Measurements from ENCODE around the gene CBL.
"Not testable (repeated sequence)": the region's sequence is repeated elsewhere in the genome, so short reads cannot be mapped to it uniquely, and the experiment has no call there.

CBL gene

DNA sequence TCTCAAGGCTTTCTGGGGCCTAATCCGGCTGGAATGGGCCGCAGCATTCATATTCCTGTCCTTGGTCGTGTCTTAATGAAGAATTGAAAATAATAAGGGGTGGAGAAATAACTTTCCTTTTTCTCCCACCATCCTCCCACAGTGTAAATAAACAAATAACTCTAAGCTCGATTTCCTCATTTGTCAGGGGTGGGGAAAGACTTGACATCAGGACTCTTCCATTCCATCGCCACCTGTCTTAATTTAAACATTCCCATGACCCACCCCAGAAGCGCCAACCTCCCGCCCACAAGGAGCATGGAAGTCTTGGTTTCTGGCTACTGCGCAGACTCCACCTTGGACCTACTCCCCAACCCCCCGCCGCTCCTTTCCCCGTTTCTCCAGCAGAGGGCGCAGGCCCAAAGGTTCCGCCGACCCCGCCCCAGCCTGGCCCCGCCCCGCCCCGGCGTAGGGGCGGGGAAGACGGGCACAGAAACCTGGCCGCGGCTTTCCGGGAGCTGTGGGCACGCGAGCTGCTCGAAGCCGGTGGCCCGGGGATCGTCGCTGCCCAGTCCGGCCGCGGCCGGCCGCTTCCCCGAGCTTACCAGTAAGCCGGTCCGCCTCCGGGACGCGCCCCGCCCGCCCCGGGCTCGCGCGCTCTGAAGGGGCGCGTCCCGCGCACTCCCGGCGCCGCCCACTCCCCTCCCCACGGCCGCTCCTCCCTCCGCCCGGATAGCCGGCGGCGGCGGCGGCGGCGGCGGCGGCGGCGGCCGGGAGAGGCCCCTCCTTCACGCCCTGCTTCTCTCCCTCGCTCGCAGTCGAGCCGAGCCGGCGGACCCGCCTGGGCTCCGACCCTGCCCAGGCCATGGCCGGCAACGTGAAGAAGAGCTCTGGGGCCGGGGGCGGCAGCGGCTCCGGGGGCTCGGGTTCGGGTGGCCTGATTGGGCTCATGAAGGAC lies at the start of gene CBL:
TSS of gene CBL (plus strand) at position 766 of the 937 bp plus-strand sequence. CDS start at position 845, 79 bp downstream.
- Mint-ChIP-seq H3K36me3 (no peaks in the 10 kb centered on the region), H3K4me1 (peaks cover 16% of the 10 kb centered on the region)

DNA sequence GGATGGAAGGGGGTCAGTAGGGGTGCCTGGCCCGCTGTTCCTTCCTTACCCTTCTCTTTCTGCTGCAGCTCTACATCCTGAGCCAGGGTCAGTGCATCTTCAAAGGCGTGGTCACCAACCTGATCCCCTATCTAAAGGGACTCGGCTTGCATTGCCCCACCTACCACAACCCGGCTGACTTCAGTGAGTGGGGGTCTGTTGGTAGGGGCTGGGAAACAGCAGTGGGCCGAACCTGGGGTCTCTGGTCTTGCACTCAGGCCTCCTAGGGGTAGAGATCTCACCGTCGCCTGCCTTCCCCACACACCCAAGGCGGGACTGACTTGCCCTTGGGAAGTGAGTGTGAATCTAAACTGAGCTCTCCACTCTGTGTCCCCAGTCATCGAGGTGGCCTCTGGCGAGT lies 49.6 kb upstream of the CBL start:
- no peaks in the 10 kb centered on the region for H3K36me3 Mint-ChIP-seq
- peaks cover 16% of the 10 kb centered on the region for H3K27me3 Mint-ChIP-seq
- no peaks in the 10 kb centered on the region for H3K9me3 Mint-ChIP-seq
- no peak for DNase-seq (ENCODE audit: low spot score in 2 of 2)
- H3K4me1 Mint-ChIP-seq: peaks cover 3% of the 10 kb centered on the region
- ATAC-seq (ENCODE audit: low read depth): no peak
- H3K27ac Mint-ChIP-seq: no peak overlapping the region
- H3K4me3 Mint-ChIP-seq: no peak overlapping the region

More for the DNA sequence above, at the start of gene CBL:
- no peaks in the 10 kb centered on the region for H3K9me3 Mint-ChIP-seq
- H3K4me3 Mint-ChIP-seq: peak within 1 kb of the TSS; percentile 99
- ATAC-seq (ENCODE audit: low read depth) (peak; percentile 82), DNase-seq (ENCODE audit: low spot score in 2 of 2) (peak; percentile 96 to 97)
- H3K27ac Mint-ChIP-seq: peak within 1 kb of the TSS; percentile 85
- no peaks in the 10 kb centered on the region for H3K27me3 Mint-ChIP-seq

DNA sequence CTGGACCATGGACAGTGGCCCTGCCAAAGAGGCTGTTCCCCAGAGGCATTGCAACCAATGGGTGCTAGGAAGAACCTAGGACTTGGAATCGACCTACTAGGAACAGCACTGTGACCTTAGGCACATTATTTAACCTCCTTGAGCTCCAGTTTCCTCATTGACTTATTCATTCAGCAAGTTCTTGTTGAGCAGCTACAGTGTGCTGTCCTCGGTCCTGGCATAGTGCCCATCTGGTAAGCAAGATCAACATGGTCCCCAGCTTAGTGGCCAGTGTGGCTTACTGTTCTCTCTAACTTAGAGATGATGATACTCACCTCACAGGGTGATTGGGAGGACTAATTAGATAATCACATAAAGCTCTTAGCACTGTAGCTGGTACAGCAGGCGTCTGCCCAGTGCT lies 49.1 kb upstream of the CBL start:
- Mint-ChIP-seq H3K9me3 (no peaks in the 10 kb centered on the region), H3K27ac (no peak overlapping the region), H3K27me3 (peaks cover 16% of the 10 kb centered on the region), H3K36me3 (no peaks in the 10 kb centered on the region), H3K4me1 (peaks cover 3% of the 10 kb centered on the region), H3K4me3 (no peak overlapping the region)
- no peak for ATAC-seq (ENCODE audit: low read depth)
- no peak for DNase-seq (ENCODE audit: low spot score in 2 of 2)

GRCh38 chr11:119158467-119158866 lies 47.7 kb upstream of the CBL start:
- H3K27me3 Mint-ChIP-seq: peaks cover 13% of the 10 kb centered on the region
- no peaks in the 10 kb centered on the region for H3K36me3 Mint-ChIP-seq
- H3K4me3 Mint-ChIP-seq: no peak overlapping the region
- no peak overlapping the region for H3K27ac Mint-ChIP-seq
- H3K4me1 Mint-ChIP-seq: peaks cover 3% of the 10 kb centered on the region
- ATAC-seq (ENCODE audit: low read depth): no peak
- no peak for DNase-seq (ENCODE audit: low spot score in 2 of 2)
- no peaks in the 10 kb centered on the region for H3K9me3 Mint-ChIP-seq

DNA sequence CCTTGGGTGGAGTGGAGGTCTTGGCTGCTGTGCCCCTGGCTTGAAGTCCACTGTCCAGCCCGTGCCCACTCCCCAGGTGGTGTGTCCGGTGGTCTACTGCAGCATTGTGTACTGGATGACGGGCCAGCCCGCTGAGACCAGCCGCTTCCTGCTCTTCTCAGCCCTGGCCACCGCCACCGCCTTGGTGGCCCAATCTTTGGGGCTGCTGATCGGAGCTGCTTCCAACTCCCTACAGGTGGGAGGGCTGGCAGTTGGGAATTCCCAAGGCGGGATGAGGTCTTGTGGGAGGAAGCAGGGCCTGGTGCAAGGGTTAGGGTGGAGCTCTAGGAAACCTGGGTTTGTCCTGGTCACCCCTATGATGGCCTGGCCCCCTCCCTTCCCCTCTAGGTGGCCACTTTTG lies 46.0 kb upstream of the CBL start:
- H3K9me3 Mint-ChIP-seq: no peaks in the 10 kb centered on the region
- H3K4me3 Mint-ChIP-seq: no peak overlapping the region
- H3K36me3 Mint-ChIP-seq: no peaks in the 10 kb centered on the region
- ATAC-seq (ENCODE audit: low read depth) (no peak), DNase-seq (ENCODE audit: low spot score in 2 of 2) (no peak)
- H3K4me1 Mint-ChIP-seq: peaks cover 3% of the 10 kb centered on the region
- peaks cover 9% of the 10 kb centered on the region for H3K27me3 Mint-ChIP-seq
- no peak overlapping the region for H3K27ac Mint-ChIP-seq

- no peak for DNase-seq (ENCODE audit: low spot score in 2 of 2)
- no peak for ATAC-seq (ENCODE audit: low read depth)
- H3K4me1 Mint-ChIP-seq: no peaks in the 10 kb centered on the region
- H3K9me3 Mint-ChIP-seq: no peaks in the 10 kb centered on the region
- H3K27me3 Mint-ChIP-seq: peaks cover 4% of the 10 kb centered on the region
- no peaks in the 10 kb centered on the region for H3K36me3 Mint-ChIP-seq
- no peak overlapping the region for H3K4me3 Mint-ChIP-seq
- H3K27ac Mint-ChIP-seq: no peak overlapping the region
Measured at GRCh38 chr11:119161871-119162270, 44.3 kb upstream of the CBL start.

DNA sequence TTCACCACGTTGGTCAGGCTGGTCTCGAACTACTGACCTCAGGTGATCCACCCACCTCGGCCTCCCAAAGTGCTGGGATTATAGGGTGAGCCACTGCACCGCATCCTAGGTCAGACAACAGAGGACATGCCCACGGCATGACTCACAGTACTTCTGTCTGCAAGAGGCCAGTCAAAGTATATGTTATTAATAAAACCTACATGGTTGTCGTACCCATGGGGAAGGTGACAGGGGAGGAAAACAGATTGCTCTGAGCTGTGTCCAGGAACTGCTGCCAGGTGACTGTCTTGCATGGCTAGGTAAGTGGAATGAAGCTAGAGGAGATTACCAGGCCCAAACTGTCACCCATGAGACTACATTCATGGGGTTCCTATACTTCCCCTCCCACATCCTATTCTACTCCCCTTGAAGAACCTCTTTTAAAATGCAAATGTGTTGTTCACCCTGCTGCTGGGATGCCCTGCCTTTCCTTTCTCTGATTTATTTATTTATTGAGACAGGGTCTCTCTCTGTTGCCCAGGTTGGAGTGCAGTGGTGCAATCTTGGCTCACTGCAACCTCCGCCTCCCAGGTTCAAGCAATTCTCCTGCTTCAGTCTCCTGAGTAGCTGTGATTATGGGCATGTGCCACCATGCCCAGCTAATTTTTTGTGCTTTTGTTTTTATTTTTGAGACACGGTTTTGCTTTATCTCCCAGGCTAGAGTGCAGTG lies 39.6 kb upstream of the CBL start:
- Mint-ChIP-seq H3K4me1 (peaks cover 2% of the 10 kb centered on the region), H3K27ac (no peak overlapping the region), H3K27me3 (no peaks in the 10 kb centered on the region), H3K4me3 (no peak overlapping the region), H3K9me3 (no peaks in the 10 kb centered on the region), H3K36me3 (no peaks in the 10 kb centered on the region)
- DNase-seq (ENCODE audit: low spot score in 2 of 2) (no peak), ATAC-seq (ENCODE audit: low read depth) (no peak)

DNA sequence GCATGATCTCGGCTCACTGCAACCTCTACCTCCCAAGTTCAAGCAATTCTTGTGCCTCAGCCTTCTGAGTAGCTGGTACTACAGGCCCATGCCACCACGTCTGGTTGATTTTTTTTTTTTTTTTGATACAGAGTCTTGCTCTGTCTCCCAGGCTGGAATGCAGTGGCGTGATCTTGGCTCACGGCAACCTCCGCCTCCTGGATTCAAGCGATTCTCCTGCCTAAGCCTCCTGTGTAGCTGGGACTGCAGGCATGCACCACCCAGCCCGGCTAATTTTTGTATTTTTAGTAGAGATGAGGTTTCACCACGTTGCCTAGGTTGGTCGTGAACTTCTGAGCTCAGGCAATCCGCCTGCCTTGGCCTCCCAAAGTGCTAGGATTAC lies 39.1 kb upstream of the CBL start:
- H3K27ac Mint-ChIP-seq; H3K4me3 Mint-ChIP-seq; H3K27me3 Mint-ChIP-seq; H3K9me3 Mint-ChIP-seq; DNase-seq (ENCODE audit: low spot score in 2 of 2); H3K36me3 Mint-ChIP-seq; H3K4me1 Mint-ChIP-seq; ATAC-seq (ENCODE audit: low read depth): not testable (repeated sequence)

DNA sequence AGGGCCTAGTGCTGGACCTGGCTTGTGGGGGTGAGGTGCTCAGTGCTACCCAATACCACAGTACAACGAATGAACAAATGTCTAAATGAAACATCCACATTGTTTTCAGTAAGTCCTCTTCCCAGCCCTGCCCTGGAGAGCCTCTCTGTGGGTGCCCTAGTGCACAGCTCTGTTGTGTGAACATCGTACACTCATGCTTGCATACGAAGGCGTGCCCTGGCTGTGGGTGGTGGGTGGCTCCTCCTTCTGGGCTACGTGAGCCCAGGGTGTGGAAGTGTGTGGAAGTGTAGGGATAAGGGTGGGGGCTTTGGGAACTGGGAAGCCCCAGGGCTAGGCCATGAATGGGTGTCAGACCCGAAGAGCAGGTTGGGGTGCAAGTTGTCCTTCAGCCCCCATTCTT lies 38.2 kb upstream of the CBL start:
- peak overlapping the region; percentile 87 for H3K4me3 Mint-ChIP-seq
- no peaks in the 10 kb centered on the region for H3K36me3 Mint-ChIP-seq
- no peaks in the 10 kb centered on the region for H3K9me3 Mint-ChIP-seq
- H3K27ac Mint-ChIP-seq: no peak overlapping the region
- peaks cover 2% of the 10 kb centered on the region for H3K4me1 Mint-ChIP-seq
- no peaks in the 10 kb centered on the region for H3K27me3 Mint-ChIP-seq
- ATAC-seq (ENCODE audit: low read depth) (no peak), DNase-seq (ENCODE audit: low spot score in 2 of 2) (no peak)

GRCh38 chr11:119168471-119169281 lies 37.5 kb upstream of the CBL start, which contains the start of gene NLRX1:
NLRX1 (plus strand) TSS chr11:119168725; CDS start chr11:119171404, 2,679 bp downstream.
- H3K4me3 Mint-ChIP-seq: peak within 1 kb of the TSS; percentile 87
- peak; percentile 81 to 83 for DNase-seq (ENCODE audit: low spot score in 2 of 2)

DNA sequence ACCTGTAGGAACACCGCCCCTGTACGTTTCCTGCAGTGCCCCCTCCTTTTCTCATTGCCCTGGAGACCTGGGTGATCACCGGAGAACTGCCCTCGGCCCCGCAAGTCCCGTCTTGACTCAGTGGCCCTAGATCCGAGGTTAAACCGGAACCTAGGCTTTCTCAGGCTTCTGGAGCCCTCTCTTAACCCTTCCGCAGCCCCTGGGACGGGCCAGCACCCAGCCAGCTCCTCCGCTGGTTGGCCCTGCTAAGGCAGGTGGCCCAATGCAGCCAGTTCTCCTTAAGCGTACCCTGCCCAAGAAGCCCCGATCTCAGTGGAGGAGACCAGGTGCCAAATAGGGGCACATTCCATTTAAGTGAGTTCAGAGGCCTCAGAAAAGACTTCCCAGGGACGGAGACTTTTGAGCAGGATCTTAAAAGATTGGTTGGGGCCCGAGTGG lies 36.8 kb upstream of the CBL start:
- Mint-ChIP-seq H3K27me3 (no peaks in the 10 kb centered on the region), H3K4me3 (peak overlapping the region; percentile 87)
- no peak for DNase-seq (ENCODE audit: low spot score in 2 of 2)

More at GRCh38 chr11:119168471-119169281, 37.5 kb upstream of the CBL start, which contains the start of gene NLRX1:
- H3K27me3 Mint-ChIP-seq: no peaks in the 10 kb centered on the region
- peaks cover 2% of the 10 kb centered on the region for H3K4me1 Mint-ChIP-seq
- H3K27ac Mint-ChIP-seq: peak within 1 kb of the TSS; percentile 35
- ATAC-seq (ENCODE audit: low read depth): peak; percentile 98
- no peaks in the 10 kb centered on the region for H3K36me3 Mint-ChIP-seq
- H3K9me3 Mint-ChIP-seq: no peaks in the 10 kb centered on the region

DNA sequence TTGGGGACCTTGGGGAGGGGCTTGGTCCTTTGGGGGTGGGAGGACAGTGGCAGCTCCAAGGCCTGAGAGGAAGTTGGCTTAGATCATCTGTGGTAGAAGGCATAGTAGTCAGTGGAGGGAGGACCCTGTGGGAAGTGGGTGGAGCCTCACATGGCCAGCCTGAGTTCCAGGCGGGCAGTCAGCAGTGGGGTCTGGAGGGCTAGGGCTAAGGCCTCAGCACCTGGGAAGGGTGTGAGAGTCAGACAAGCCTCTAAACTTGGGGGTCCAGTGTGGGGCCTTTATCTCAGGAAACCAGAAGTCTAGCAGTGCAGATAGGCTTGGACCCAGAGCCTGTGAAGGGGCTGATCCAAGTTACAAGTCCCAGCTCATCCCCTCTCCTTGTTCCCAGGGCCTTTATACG lies 33.6 kb upstream of the CBL start:
- Mint-ChIP-seq H3K9me3 (no peaks in the 10 kb centered on the region), H3K27me3 (no peaks in the 10 kb centered on the region), H3K4me3 (no peak overlapping the region), H3K27ac (no peak overlapping the region), H3K4me1 (peaks cover 2% of the 10 kb centered on the region), H3K36me3 (peaks cover 6% of the 10 kb centered on the region)
- ATAC-seq (ENCODE audit: low read depth) (no peak), DNase-seq (ENCODE audit: low spot score in 2 of 2) (no peak)

More for the DNA sequence above, 36.8 kb upstream of the CBL start:
- Mint-ChIP-seq H3K27ac (peak overlapping the region; percentile 35), H3K4me1 (peaks cover 2% of the 10 kb centered on the region), H3K9me3 (no peaks in the 10 kb centered on the region), H3K36me3 (peaks cover 3% of the 10 kb centered on the region)
- peak; percentile 18 for ATAC-seq (ENCODE audit: low read depth)

DNA sequence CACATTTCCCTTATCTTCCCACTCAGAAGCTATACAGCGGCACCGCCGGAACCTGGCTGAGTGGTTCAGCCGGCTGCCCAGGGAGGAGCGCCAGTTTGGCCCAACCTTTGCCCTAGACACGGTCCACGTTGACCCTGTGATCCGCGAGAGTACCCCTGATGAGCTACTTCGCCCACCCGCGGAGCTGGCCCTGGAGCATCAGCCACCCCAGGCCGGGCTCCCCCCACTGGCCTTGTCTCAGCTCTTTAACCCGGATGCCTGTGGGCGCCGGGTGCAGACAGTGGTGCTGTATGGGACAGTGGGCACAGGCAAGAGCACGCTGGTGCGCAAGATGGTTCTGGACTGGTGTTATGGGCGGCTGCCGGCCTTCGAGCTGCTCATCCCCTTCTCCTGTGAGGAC lies 32.7 kb upstream of the CBL start:
- peaks cover 6% of the 10 kb centered on the region for H3K36me3 Mint-ChIP-seq
- H3K9me3 Mint-ChIP-seq: no peaks in the 10 kb centered on the region
- no peaks in the 10 kb centered on the region for H3K27me3 Mint-ChIP-seq
- no peak overlapping the region for H3K4me3 Mint-ChIP-seq
- H3K27ac Mint-ChIP-seq: no peak overlapping the region
- H3K4me1 Mint-ChIP-seq: peaks cover 2% of the 10 kb centered on the region
- no peak for ATAC-seq (ENCODE audit: low read depth)
- DNase-seq (ENCODE audit: low spot score in 2 of 2): no peak

Data from memory B cell (primary cell).